ENCODE results near the gene PYROXD2. TPM values are rescaled to one million over a fixed set of nuclear protein-coding genes. Genes with fewer than 3 reads are reported as not detected.

PYROXD2 gene
- total and polyA plus RNA-seq, 10 of the 15 experiments (the other 5 are each of a cell fraction or from before 2014, with no cell fraction given) = 4.8 to 15.8 (median 11.1) TPM

DNA sequence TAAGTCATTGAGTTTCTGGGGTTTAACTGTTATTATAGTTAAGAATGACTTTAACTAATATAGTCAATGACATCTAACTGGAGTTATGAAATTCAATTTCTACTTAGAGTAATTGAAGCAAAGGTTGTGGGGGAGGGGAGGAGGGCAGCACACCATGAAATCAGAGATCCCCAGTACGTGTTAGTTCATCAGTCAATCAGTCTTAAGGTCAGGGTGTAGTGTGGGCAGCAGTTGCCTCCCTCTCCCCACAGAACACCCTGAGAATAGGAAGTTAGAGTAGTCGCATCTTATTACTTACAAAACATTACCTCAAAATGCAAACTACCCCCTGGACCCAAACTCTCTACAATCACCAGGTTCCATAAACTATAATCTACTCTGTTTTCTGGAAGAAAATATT is 38.7 kb upstream of the PYROXD2 start (continued):
- TF ChIP-seq, protein P1, sequence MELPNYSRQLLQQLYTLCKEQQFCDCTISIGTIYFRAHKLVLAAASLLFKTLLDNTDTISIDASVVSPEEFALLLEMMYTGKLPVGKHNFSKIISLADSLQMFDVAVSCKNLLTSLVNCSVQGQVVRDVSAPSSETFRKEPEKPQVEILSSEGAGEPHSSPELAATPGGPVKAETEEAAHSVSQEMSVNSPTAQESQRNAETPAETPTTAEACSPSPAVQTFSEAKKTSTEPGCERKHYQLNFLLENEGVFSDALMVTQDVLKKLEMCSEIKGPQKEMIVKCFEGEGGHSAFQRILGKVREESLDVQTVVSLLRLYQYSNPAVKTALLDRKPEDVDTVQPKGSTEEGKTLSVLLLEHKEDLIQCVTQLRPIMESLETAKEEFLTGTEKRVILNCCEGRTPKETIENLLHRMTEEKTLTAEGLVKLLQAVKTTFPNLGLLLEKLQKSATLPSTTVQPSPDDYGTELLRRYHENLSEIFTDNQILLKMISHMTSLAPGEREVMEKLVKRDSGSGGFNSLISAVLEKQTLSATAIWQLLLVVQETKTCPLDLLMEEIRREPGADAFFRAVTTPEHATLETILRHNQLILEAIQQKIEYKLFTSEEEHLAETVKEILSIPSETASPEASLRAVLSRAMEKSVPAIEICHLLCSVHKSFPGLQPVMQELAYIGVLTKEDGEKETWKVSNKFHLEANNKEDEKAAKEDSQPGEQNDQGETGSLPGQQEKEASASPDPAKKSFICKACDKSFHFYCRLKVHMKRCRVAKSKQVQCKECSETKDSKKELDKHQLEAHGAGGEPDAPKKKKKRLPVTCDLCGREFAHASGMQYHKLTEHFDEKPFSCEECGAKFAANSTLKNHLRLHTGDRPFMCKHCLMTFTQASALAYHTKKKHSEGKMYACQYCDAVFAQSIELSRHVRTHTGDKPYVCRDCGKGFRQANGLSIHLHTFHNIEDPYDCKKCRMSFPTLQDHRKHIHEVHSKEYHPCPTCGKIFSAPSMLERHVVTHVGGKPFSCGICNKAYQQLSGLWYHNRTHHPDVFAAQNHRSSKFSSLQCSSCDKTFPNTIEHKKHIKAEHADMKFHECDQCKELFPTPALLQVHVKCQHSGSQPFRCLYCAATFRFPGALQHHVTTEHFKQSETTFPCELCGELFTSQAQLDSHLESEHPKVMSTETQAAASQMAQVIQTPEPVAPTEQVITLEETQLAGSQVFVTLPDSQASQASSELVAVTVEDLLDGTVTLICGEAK (IDR thresholded peaks at IDR 0.05; ENCODE audit: borderline replicate concordance) = no peak
- TF ChIP-seq ZNF384 (IDR thresholded peaks at IDR 0.05; ENCODE audit: borderline replicate concordance, low read depth, low read length) (no peak), SPI1 (IDR thresholded peaks at IDR 0.05; ENCODE audit: borderline replicate concordance, insufficient read depth, low read depth, low read length) (no peak), JUND (IDR thresholded peaks at IDR 0.05; ENCODE audit: low read depth, low read length) (no peak)
- TF ChIP-seq, protein P2, sequence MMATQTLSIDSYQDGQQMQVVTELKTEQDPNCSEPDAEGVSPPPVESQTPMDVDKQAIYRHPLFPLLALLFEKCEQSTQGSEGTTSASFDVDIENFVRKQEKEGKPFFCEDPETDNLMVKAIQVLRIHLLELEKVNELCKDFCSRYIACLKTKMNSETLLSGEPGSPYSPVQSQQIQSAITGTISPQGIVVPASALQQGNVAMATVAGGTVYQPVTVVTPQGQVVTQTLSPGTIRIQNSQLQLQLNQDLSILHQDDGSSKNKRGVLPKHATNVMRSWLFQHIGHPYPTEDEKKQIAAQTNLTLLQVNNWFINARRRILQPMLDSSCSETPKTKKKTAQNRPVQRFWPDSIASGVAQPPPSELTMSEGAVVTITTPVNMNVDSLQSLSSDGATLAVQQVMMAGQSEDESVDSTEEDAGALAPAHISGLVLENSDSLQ (IDR thresholded peaks at IDR 0.05) = no peak

DNA sequence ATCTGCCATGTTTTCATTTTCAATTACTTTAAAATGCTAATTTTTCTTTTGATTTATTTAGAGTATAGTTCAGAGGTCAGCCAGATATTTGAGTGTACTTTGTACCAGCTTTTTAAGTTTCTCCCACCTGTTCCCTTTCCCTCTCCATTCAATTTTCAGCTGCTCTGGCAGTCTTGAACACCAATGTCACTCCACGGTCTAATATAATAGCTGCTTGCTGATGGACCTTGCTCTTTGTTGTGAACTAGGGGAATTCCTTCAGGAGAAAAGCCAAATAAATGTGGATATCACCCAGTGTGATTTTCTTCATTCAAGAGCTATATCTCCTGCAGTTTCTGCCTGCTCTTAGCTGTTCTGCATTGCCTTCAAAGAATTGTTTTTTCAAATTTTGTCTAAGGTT is 35.6 kb upstream of the PYROXD2 start:
- DNase-seq (ENCODE audit: low read depth, low spot score) = no peak
- CTCF ChIA-PET = interaction anchor here (1.2 to 1.6 kb wide), 3 partner anchors 11 to 280 kb away, joined by 3 to 4 read pairs (median 3); no protein-coding TSS in a partner anchor
- Histone ChIP-seq H4K20me1 (ENCODE audit: control insufficient read depth, insufficient read depth) (no peaks in the 10 kb centered on the region), H2AFZ (ENCODE audit: control insufficient read depth, low read depth, low read length) (no peak overlapping the region), H3K36me3 (ENCODE audit: control insufficient read depth in 2 of 2, insufficient read depth in 2 of 2, low read length in 1 of 2) (no peaks in the 10 kb centered on the region), H3K79me2 (ENCODE audit: control insufficient read depth, insufficient read depth, low read length) (peaks cover 18% of the 10 kb centered on the region), H3K27ac (ENCODE audit: control insufficient read depth, insufficient read depth) (no peak overlapping the region), H3K9ac (ENCODE audit: control insufficient read depth, insufficient read depth, low read length) (no peak overlapping the region), H3K4me3 (no peak overlapping the region), H3K4me2 (ENCODE audit: control insufficient read depth, insufficient read depth) (no peak overlapping the region), H3K9me3 (replicated peaks; ENCODE audit: control insufficient read depth, insufficient read depth, low read length) (no peaks in the 10 kb centered on the region), H3K27me3 (replicated peaks in 1 of 2; ENCODE audit: control insufficient read depth in 2 of 2, insufficient read depth in 2 of 2, low read length in 1 of 2) (no peaks in the 10 kb centered on the region), H3K4me1 (ENCODE audit: control insufficient read depth, insufficient read depth, low read length) (peaks cover 4% of the 10 kb centered on the region)
- 70% methylated on average over 1 of the region's 1 CpG for WGBS (ENCODE audit: insufficient coverage, insufficient replicate concordance, low lambda C conversion rate, missing lambda C conversion rate)
- no peak for ATAC-seq
- intact Hi-C loops (cut with micrococcal nuclease; ENCODE audit: unreplicated experiment) (no loop called here), in situ Hi-C loops (cut with MboI) (no loop called here)
- no TSS peak for BruUV-seq (replicated peaks)
- POLR2A ChIA-PET = no interaction called here
- RAD21 ChIA-PET (ENCODE audit: unreplicated experiment) = no interaction called here
- no peak for FAIRE-seq
- SMC1A ChIA-PET (ENCODE audit: uncharacterized antibody, unreplicated experiment) = interaction anchor here (0.6 kb wide), 1 partner anchor 174 kb away, joined by 3 read pairs; no protein-coding TSS in a partner anchor
- TF ChIP-seq, protein P3, sequence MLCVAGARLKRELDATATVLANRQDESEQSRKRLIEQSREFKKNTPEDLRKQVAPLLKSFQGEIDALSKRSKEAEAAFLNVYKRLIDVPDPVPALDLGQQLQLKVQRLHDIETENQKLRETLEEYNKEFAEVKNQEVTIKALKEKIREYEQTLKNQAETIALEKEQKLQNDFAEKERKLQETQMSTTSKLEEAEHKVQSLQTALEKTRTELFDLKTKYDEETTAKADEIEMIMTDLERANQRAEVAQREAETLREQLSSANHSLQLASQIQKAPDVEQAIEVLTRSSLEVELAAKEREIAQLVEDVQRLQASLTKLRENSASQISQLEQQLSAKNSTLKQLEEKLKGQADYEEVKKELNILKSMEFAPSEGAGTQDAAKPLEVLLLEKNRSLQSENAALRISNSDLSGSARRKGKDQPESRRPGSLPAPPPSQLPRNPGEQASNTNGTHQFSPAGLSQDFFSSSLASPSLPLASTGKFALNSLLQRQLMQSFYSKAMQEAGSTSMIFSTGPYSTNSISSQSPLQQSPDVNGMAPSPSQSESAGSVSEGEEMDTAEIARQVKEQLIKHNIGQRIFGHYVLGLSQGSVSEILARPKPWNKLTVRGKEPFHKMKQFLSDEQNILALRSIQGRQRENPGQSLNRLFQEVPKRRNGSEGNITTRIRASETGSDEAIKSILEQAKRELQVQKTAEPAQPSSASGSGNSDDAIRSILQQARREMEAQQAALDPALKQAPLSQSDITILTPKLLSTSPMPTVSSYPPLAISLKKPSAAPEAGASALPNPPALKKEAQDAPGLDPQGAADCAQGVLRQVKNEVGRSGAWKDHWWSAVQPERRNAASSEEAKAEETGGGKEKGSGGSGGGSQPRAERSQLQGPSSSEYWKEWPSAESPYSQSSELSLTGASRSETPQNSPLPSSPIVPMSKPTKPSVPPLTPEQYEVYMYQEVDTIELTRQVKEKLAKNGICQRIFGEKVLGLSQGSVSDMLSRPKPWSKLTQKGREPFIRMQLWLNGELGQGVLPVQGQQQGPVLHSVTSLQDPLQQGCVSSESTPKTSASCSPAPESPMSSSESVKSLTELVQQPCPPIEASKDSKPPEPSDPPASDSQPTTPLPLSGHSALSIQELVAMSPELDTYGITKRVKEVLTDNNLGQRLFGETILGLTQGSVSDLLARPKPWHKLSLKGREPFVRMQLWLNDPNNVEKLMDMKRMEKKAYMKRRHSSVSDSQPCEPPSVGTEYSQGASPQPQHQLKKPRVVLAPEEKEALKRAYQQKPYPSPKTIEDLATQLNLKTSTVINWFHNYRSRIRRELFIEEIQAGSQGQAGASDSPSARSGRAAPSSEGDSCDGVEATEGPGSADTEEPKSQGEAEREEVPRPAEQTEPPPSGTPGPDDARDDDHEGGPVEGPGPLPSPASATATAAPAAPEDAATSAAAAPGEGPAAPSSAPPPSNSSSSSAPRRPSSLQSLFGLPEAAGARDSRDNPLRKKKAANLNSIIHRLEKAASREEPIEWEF (IDR thresholded peaks at IDR 0.05; ENCODE audit: insufficient replicate concordance, low read depth, low read length) = no peak
- TF ChIP-seq CBX5 (IDR thresholded peaks at IDR 0.05; ENCODE audit: low read depth) = no peak
- no peak for TF ChIP-seq CHD2 (IDR thresholded peaks at IDR 0.05; ENCODE audit: borderline replicate concordance, low read depth, low read length)

All from GM12878 (cell line).